Uterus (tissue), 4 donors: ENCODE results near the gene BACH2. TPM values are rescaled to one million over a fixed set of nuclear protein-coding genes. Genes with fewer than 3 reads are reported as not detected.
A peak's percentile ranks its signal among the peaks of the same experiment; 100 is the strongest.
"Not testable (repeated sequence)": the region's sequence is repeated elsewhere in the genome, so short reads cannot be mapped to it uniquely, and the experiment has no call there.

Experiments
- DNase-seq, 2 donors: peaks; one replicate each; pipeline ENCODE4 v3.0.0-alpha.2; 2019 to 2020
- H3K27ac ChIP-seq, 2 donors: fragments of 200-600 bp; sonication (generic); 1 replicate in 1 of 2; 2 replicates in 1 of 2; pipeline ENCODE4 v1.5.1; 2016 to 2018
- H3K27me3 ChIP-seq, 2 donors: fragments of 200-600 bp; sonication (generic); one replicate each; pipeline ENCODE4 v1.5.1; 2018 to 2019; ENCODE audit warnings: control low read depth in 1 of 2
- H3K36me3 ChIP-seq, 2 donors: fragments of 200-600 bp; sonication (generic); one replicate each; pipeline ENCODE4 v1.5.1; 2019; ENCODE audit warnings: control low read depth in 1 of 2
- H3K4me1 ChIP-seq, 2 donors: fragments of 200-600 bp; sonication (generic); one replicate each; pipeline ENCODE4 v1.5.1; 2018 to 2019; ENCODE audit warnings: control low read depth in 1 of 2
- H3K4me3 ChIP-seq, 2 donors: fragments of 200-600 bp; sonication (generic); 1 replicate in 1 of 2; 2 replicates in 1 of 2; pipeline ENCODE4 v1.5.1; 2018 to 2019; ENCODE audit warnings: mild to moderate bottlenecking in 1 of 2
- H3K9me3 ChIP-seq, 2 donors: fragments of 200-600 bp; sonication (generic); one replicate each; pipeline ENCODE4 v1.5.1; 2019; ENCODE audit warnings: control low read depth in 1 of 2
- CTCF ChIP-seq, 4 experiments: fragments of 200-600 bp in 2 of 4; fragments of 450-650 bp in 2 of 4; sonication (generic) in 2 of 4; IDR thresholded peaks; one replicate each; pipeline ENCODE4 v1.5.1; 2016 to 2019; ENCODE audit warnings: antibody characterized with exemption in 4 of 4, mild to moderate bottlenecking in 2 of 4, moderate library complexity in 1 of 4
- POLR2A ChIP-seq, 2 donors: fragments of 450-650 bp; IDR thresholded peaks; one replicate each; pipeline ENCODE4 v1.6.1; 2016; ENCODE audit warnings: antibody characterized with exemption in 2 of 2, mild to moderate bottlenecking in 1 of 2, moderate library complexity in 1 of 2
- intact Hi-C: fragments of 100-400 bp; cut with DNase I; formaldehyde crosslinking; loops from one replicate; pipeline ENCODE4 v1.15.1; 2023; ENCODE audit warnings: low total_unique reads
- total RNA-seq, 4 donors: library from RNA; depleted of rRNA in 3 of 4; stranded (reverse); fragments of >200 nt in 3 of 4; gene quantifications; one replicate each; pipeline versions ENCODE4 v1.1.0 to v1.2.4, GENCODE V29; 2014 to 2023
- donor health status: DM: yes; HTN: yes; CAD: no.

Gene BACH2
- total RNA-seq, 4 donors from 2014 or later = 1.3 to 15.0 (median 9.7) TPM

GRCh38 chr6:90135667-90136066 is 161.0 kb downstream of the BACH2 start:
- no peaks in the 10 kb centered on the region for H3K27me3 ChIP-seq
- H3K9me3 ChIP-seq = no peaks in the 10 kb centered on the region
- H3K4me3 ChIP-seq = no peak overlapping the region
- no peaks in the 10 kb centered on the region for H3K36me3 ChIP-seq
- intact Hi-C loops = no loop called here
- peaks cover 4 to 6% of the 10 kb centered on the region in 2 donors for H3K4me1 ChIP-seq
- H3K27ac ChIP-seq = no peak overlapping the region
- TF ChIP-seq CTCF (IDR thresholded peaks at IDR 0.05) = no peak
- no peak for TF ChIP-seq POLR2A (IDR thresholded peaks at IDR 0.05)
- DNase-seq = no peak

DNA sequence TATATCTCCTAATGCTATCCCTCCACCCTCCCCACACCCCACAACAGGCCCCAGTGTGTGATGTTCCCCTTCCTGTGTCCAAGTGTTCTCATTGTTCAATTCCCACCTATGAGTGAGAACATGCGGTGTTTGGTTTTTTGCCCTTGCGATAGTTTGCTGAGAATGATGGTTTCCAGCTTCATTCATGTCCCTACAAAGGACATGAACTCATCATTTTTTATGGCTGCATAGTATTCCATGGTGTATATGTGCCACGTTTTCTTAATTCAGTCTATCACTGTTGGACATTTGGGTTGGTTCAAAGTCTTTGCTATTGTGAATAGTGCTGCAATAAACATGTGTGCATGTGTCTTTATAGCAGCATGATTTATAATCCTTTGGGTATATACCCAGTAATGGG is 163.0 kb downstream of the BACH2 start:
- H3K9me3 ChIP-seq, intact Hi-C loops, DNase-seq: not testable (repeated sequence)

DNA sequence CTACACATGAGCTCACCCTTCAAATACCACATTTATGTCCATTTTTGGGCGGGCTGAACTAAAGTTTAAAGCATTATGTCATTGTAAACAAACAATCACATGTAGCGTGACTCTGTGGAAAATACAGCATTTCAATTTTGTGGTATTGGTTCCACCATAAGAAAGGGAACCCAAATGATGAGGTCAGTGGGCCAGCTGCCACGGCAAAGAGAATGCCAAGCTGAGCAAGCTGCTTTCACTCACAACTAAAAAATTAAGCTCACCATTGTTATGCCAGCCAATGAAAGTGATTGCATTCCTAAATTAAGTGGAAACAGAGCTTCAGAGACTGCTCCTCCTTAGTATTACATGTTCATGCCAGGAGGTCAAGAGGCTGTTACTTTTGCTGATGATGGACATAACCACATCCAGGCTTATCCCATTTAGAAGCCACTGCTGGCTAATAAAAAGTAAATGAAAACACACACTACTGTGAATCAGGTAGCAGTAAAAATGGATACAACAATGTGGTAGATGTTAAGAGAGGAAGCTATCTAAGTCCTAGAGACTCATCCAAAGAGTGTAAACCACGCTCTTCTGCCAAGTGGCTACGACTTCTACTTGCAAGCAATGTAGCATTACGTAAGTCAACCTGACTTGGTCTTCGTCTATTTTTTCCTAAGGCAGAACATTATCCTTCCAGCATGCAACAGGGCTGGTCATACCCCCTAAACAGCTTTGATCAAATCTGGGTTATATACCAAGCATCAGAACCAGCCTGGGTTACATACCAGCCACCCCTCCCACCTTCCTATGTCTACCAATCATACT is 164.8 kb downstream of the BACH2 start:
- H3K27ac ChIP-seq = peak overlapping the region; percentile 61 to 79
- H3K36me3 ChIP-seq = no peaks in the 10 kb centered on the region
- intact Hi-C loops = no loop called here
- DNase-seq = peak; percentile 55 to 63
- H3K4me3 ChIP-seq = no peak overlapping the region
- no peaks in the 10 kb centered on the region for H3K9me3 ChIP-seq
- H3K4me1 ChIP-seq = peaks cover 4 to 6% of the 10 kb centered on the region in 2 donors
- H3K27me3 ChIP-seq = no peaks in the 10 kb centered on the region
- TF ChIP-seq POLR2A (IDR thresholded peaks at IDR 0.05) (no peak), CTCF (IDR thresholded peaks at IDR 0.05) (no peak)

More for the DNA sequence above, 163.0 kb downstream of the BACH2 start:
- H3K27me3 ChIP-seq, H3K27ac ChIP-seq, H3K4me1 ChIP-seq, H3K36me3 ChIP-seq, H3K4me3 ChIP-seq: not testable (repeated sequence)

DNA sequence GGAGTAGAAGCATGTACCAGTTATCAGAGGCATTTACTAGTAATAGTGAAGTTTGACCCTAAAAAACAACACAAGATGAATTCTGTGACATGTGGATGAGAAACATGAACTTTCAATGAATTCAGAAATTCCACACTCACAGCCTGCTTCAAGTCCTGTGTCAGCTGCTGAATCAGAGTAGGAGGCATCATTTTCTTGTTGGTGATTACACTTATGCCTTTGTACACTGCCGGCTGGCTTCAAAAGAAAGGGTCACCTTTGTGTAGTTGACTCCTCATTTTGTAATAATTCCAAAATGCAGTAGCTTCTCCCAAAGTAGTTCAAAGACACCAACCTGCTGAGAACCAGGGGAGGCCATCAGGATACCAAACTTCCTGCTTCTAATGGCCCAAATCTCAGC is 165.5 kb downstream of the BACH2 start:
- Histone ChIP-seq H3K9me3 (no peaks in the 10 kb centered on the region), H3K4me1 (peaks cover 4 to 6% of the 10 kb centered on the region in 2 donors), H3K4me3 (no peak overlapping the region), H3K27me3 (no peaks in the 10 kb centered on the region), H3K27ac (peak overlapping the region; percentile 61 to 79), H3K36me3 (no peaks in the 10 kb centered on the region)
- intact Hi-C loops = no loop called here
- no peak for DNase-seq
- no peak for TF ChIP-seq CTCF (IDR thresholded peaks at IDR 0.05)
- TF ChIP-seq POLR2A (IDR thresholded peaks at IDR 0.05) = no peak

DNA sequence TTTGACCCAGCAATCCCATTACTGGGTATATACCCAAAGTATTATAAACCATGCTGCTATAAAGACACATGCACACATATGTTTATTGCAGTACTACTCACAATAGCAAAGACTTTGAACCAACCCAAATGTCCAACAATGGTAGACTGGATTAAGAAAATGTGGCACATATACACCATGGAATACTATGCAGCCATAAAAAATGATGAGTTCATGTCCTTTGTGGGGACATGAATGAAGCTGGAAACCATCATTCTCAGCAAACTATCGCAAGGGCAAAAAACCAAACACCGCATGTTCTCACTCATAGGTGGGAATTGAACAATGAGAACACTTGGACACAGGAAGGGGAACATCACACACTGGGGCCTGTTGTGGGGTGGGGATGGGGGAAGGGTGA is 168.0 kb downstream of the BACH2 start:
- H3K4me3 ChIP-seq, H3K4me1 ChIP-seq, H3K36me3 ChIP-seq, H3K9me3 ChIP-seq, H3K27ac ChIP-seq, H3K27me3 ChIP-seq, DNase-seq, intact Hi-C loops: not testable (repeated sequence)

DNA sequence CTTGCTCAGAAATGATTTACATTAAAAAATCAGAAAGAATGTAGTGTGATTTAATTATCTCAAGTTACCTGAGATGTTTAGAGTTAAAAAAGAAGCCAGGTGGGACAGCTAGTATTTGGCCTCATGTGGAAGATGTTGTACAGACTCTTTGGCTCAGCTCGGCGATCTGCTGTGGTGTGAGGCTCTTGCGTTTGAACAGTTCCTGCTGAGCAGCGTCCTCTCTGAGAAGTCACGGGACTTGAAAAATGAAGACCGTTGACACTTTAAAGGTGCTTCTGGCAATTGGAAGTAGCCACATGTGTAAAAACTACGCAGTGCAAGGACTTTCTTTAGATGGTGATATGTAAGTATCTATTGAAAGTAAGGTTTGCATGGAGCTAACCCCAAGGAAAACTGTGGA is 169.0 kb downstream of the BACH2 start:
- TF ChIP-seq POLR2A (IDR thresholded peaks at IDR 0.05) (no peak), CTCF (IDR thresholded peaks at IDR 0.05) (no peak)
- peaks cover 3 to 6% of the 10 kb centered on the region in 2 donors for H3K4me1 ChIP-seq
- DNase-seq = no peak
- no peak overlapping the region for H3K4me3 ChIP-seq
- H3K9me3 ChIP-seq = no peaks in the 10 kb centered on the region
- H3K36me3 ChIP-seq = no peaks in the 10 kb centered on the region
- intact Hi-C loops = no loop called here
- H3K27me3 ChIP-seq = no peaks in the 10 kb centered on the region
- H3K27ac ChIP-seq = no peak overlapping the region
